K562 (cell line): Measurements from ENCODE around the gene DEF6. TPM values are rescaled to one million over a fixed set of nuclear protein-coding genes. Genes with fewer than 3 reads are reported as not detected.
A peak's percentile ranks its signal among the peaks of the same experiment; 100 is the strongest.

Source experiments
- ATF1 ChIP-seq, 2 experiments: fragments of 450-650 bp in 1 of 2; IDR thresholded peaks; 2 replicates each; pipeline ENCODE4 v1.6.1; 2016; ENCODE audit warnings: missing compliant biosample characterization in 1 of 2, missing genetic modification characterization in 1 of 2
- CREM ChIP-seq: IDR thresholded peaks from 2 replicates; pipeline ENCODE4 v1.6.1; 2014; ENCODE audit warnings: antibody characterized with exemption, low read depth
- DMBX1 ChIP-seq: fragments of 250-450 bp; sonication (Bioruptor Pico); IDR thresholded peaks from 2 replicates; pipeline ENCODE4 v1.8.0; 2022; ENCODE audit warnings: inconsistent platforms, mild to moderate bottlenecking, moderate library complexity, borderline replicate concordance
- FOSL1 ChIP-seq: fragments of 200-800 bp; sonication (Bioruptor generic); conservative IDR thresholded peaks from 2 replicates; pipeline ENCODE4 v1.6.1; 2016; ENCODE audit warnings: missing genetic modification characterization, missing compliant biosample characterization
- FOXK2 ChIP-seq, 2 experiments: fragments of 450-650 bp; IDR thresholded peaks in 1 of 2; conservative IDR thresholded peaks in 1 of 2; 2 replicates each; pipeline ENCODE4 v1.6.1; 2016; ENCODE audit warnings: low read depth in 2 of 2, mild to moderate bottlenecking in 1 of 2
- HDAC3 ChIP-seq: fragments of 450-650 bp; IDR thresholded peaks from 2 replicates; pipeline ENCODE4 v1.6.1; 2018; ENCODE audit warnings: borderline replicate concordance, mild to moderate bottlenecking, moderate library complexity; ENCODE audit not compliant: partially characterized antibody
- IFI16 ChIP-seq: fragments of 250-450 bp; sonication (Bioruptor Pico); IDR thresholded peaks from 2 replicates; pipeline ENCODE4 v2.1.2; 2022; ENCODE audit warnings: mild to moderate bottlenecking, inconsistent platforms
- MEF2D ChIP-seq: conservative IDR thresholded peaks from 2 replicates; pipeline ENCODE4 v1.6.1; 2016; ENCODE audit warnings: low read depth, missing genetic modification characterization, missing compliant biosample characterization
- MYC ChIP-seq, 2 experiments: fragments of 250-450 bp in 1 of 2; sonication (Bioruptor Pico) in 1 of 2; IDR thresholded peaks; 2 replicates each; pipeline versions ENCODE4 v1.5.1 to v1.6.1; 2012 to 2021; ENCODE audit warnings: low read depth in 2 of 2, borderline replicate concordance in 1 of 2, improper control_type of control experiment in 1 of 2, low read length in 1 of 2, mild to moderate bottlenecking in 1 of 2, moderate library complexity in 1 of 2
- MYNN ChIP-seq, 2 experiments: sonication (generic); formaldehyde crosslinking in 1 of 2; IDR thresholded peaks; 2 replicates each; pipeline versions ENCODE4 v1.5.0 to v1.6.1; 2016 to 2020; ENCODE audit warnings: antibody characterized with exemption in 1 of 2, missing genetic modification reagents in 1 of 2
- NEUROD1 ChIP-seq: fragments of 150-350 bp; IDR thresholded peaks from 2 replicates; pipeline ENCODE4 v1.6.1; 2014; ENCODE audit warnings: borderline replicate concordance, low read length, low read depth; ENCODE audit not compliant: partially characterized antibody
- NRF1 ChIP-seq, 2 experiments: fragments of 450-650 bp; IDR thresholded peaks in 1 of 2; conservative IDR thresholded peaks in 1 of 2; 2 replicates each; pipeline ENCODE4 v1.6.1; 2014; ENCODE audit warnings: mild to moderate bottlenecking in 2 of 2
- RBM14 ChIP-seq: fragments of 200-400 bp; formaldehyde crosslinking; IDR thresholded peaks from 2 replicates; pipeline ENCODE4 v1.6.1; 2018; ENCODE audit warnings: low read depth, mild to moderate bottlenecking, low read length, moderate library complexity, borderline replicate concordance; ENCODE audit not compliant: insufficient read depth
- RBM39 ChIP-seq: fragments of 200-400 bp; formaldehyde crosslinking; optimal IDR thresholded peaks from 2 replicates; pipeline ENCODE3; 2018; ENCODE audit warnings: low read depth, low read length
- TAF7 ChIP-seq: fragments of 450-650 bp; IDR thresholded peaks from 2 replicates; pipeline ENCODE4 v1.6.1; 2016; ENCODE audit warnings: missing genetic modification characterization, missing compliant biosample characterization
- TRIM24 ChIP-seq, 2 experiments: fragments of 450-650 bp; IDR thresholded peaks; 2 replicates each; pipeline ENCODE4 v1.6.1; 2016
- ZBTB17 ChIP-seq: fragments of 450-650 bp; formaldehyde crosslinking; IDR thresholded peaks from 2 replicates; pipeline ENCODE4 v1.4.0; 2020; ENCODE audit warnings: mild to moderate bottlenecking
- ZC3H4 ChIP-seq: sonication (generic); formaldehyde crosslinking; IDR thresholded peaks from 2 replicates; pipeline ENCODE4 v1.9.0; 2021; ENCODE audit warnings: missing genetic modification reagents, borderline replicate concordance
- ZKSCAN8 ChIP-seq: fragments of 200-800 bp; sonication (Bioruptor generic); IDR thresholded peaks from 2 replicates; pipeline ENCODE4 v1.6.1; 2016; ENCODE audit warnings: missing genetic modification characterization, missing compliant biosample characterization
- ZNF124 ChIP-seq: sonication (generic); formaldehyde crosslinking; IDR thresholded peaks from 2 replicates; pipeline ENCODE4 v1.8.1; 2022; ENCODE audit warnings: missing genetic modification reagents
- ZNF253 ChIP-seq: fragments of 250-450 bp; sonication (Bioruptor Pico); conservative IDR thresholded peaks from 2 replicates; pipeline ENCODE4 v1.6.1; 2021; ENCODE audit warnings: mild to moderate bottlenecking
- ZNF324 ChIP-seq: fragments of 250-450 bp; sonication (Bioruptor Pico); IDR thresholded peaks from 2 replicates; pipeline ENCODE4 v1.4.0; 2020; ENCODE audit warnings: mild to moderate bottlenecking
- polyA plus RNA-seq, 8 experiments: library from polyadenylated mRNA; depleted of rRNA in 4 of 8; stranded (reverse) in 5 of 8; unstranded in 3 of 8; fragments of >200 nt; fragmentation: Nextera tagmentation in 2 of 8; fragmentation: Illumina TruSeq in 1 of 8; extraction: Ambion mirVana in 2 of 8; extraction: Trizol in 1 of 8; gene quantifications; 2 replicates each; pipeline versions ENCODE4 v1.2.1 to v1.2.3, GENCODE V29; 2011 to 2014; ENCODE audit warnings: inconsistent platforms in 1 of 8, missing spikeins in 1 of 8
- total RNA-seq, 7 experiments: library from RNA; depleted of rRNA in 6 of 7; stranded (reverse); fragments of >200 nt in 6 of 7; fragmentation: Illumina TruSeq in 2 of 7; extraction: Trizol in 2 of 7; gene quantifications; 2 replicates each; pipeline versions ENCODE4 v1.2.1 to v1.2.3, GENCODE V29; 2011 to 2021; ENCODE audit warnings: low replicate concordance in 1 of 7
- TF ChIP-seq, protein P1 (sequence below): fragments of 250-450 bp; sonication (Bioruptor Pico); IDR thresholded peaks from 2 replicates; pipeline ENCODE4 v1.8.0; 2022; ENCODE audit warnings: inconsistent platforms, mild to moderate bottlenecking, moderate library complexity, borderline replicate concordance
- TF ChIP-seq, protein P2 (sequence below): sonication (generic); formaldehyde crosslinking; IDR thresholded peaks from 2 replicates; pipeline ENCODE4 v1.4.0; 2020; ENCODE audit warnings: mild to moderate bottlenecking, missing genetic modification reagents

DEF6 gene
- total and polyA plus RNA-seq, 9 of the 15 experiments (the other 6 are each of a cell fraction or from before 2014, with no cell fraction given) = 1.3 to 44.6 (median 22.7) TPM

DNA sequence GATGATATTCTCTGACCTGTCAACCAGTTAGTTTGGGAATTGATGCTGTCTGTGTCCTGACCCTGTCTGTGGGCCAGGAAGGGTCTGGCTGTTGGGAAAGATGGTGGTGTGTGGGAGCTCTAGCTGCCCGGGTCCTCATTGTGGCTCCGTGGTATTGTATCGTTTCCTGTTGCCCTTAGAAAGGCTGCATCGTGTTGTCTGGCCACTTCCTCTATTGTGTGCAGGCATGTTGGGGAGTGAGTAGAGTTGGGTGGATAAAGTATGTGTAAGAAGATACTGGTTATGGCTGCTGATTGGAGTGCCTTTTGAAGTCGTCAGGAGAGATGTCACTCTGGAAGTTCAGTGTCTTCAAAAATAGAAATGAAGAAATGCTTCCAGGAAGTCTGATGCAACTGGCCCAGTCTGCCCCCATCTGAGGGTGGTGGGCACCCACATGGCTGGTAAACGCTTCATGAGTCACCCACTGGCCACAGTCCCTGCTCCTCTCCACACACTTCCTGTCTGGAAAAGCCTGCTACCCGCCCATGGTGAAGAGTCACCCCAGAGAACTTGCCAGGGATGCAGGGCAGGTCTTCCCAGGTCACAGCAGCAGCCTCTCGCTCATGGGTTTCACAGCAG, 72.6 kb downstream of the DEF6 start (continued):
- no peak for TF ChIP-seq ZNF324 (CRISPR knock-in tag)
- TF ChIP-seq, protein P1, sequence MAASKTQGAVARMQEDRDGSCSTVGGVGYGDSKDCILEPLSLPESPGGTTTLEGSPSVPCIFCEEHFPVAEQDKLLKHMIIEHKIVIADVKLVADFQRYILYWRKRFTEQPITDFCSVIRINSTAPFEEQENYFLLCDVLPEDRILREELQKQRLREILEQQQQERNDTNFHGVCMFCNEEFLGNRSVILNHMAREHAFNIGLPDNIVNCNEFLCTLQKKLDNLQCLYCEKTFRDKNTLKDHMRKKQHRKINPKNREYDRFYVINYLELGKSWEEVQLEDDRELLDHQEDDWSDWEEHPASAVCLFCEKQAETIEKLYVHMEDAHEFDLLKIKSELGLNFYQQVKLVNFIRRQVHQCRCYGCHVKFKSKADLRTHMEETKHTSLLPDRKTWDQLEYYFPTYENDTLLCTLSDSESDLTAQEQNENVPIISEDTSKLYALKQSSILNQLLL (CRISPR knock-in tag) = no peak
- no peak for TF ChIP-seq ZC3H4 (CRISPR knock-in tag)
- TF ChIP-seq MEF2D = peak; percentile 32; the same call in 1 of the 2 replicates
- no peak for TF ChIP-seq IFI16 (CRISPR knock-in tag)
- TF ChIP-seq NRF1 (conservative IDR thresholded peaks at IDR 0.05 in 1 of 2, IDR thresholded peaks at IDR 0.05 in 1 of 2) = 0 out of 4 replicates have a peak, but pooled peaks of 1 of the 2 experiments have one; percentile 27
- TF ChIP-seq NEUROD1 = no peak
- TF ChIP-seq ZKSCAN8 = 0 out of 2 replicates have a peak, but pooled peaks have one; percentile 25
- no peak for TF ChIP-seq RBM39
- TF ChIP-seq, protein P2, sequence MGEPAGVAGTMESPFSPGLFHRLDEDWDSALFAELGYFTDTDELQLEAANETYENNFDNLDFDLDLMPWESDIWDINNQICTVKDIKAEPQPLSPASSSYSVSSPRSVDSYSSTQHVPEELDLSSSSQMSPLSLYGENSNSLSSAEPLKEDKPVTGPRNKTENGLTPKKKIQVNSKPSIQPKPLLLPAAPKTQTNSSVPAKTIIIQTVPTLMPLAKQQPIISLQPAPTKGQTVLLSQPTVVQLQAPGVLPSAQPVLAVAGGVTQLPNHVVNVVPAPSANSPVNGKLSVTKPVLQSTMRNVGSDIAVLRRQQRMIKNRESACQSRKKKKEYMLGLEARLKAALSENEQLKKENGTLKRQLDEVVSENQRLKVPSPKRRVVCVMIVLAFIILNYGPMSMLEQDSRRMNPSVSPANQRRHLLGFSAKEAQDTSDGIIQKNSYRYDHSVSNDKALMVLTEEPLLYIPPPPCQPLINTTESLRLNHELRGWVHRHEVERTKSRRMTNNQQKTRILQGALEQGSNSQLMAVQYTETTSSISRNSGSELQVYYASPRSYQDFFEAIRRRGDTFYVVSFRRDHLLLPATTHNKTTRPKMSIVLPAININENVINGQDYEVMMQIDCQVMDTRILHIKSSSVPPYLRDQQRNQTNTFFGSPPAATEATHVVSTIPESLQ (CRISPR knock-in tag) = 0 out of 2 replicates have a peak, but pooled peaks have one; percentile 82
- no peak for TF ChIP-seq HDAC3
- peak; percentile 62; the same call in 1 of the 2 replicates for TF ChIP-seq FOSL1 (tag)
- TF ChIP-seq ZNF253 (CRISPR knock-in tag) = no peak
- TF ChIP-seq MYC (IDR thresholded peaks at IDR 0.05; ENCODE audit: low read depth, low read length) = 0 out of 2 replicates have a peak, but pooled peaks have one; percentile 45
- TF ChIP-seq MYC (CRISPR knock-in tag; IDR thresholded peaks at IDR 0.05; ENCODE audit: borderline replicate concordance, low read depth) = no peak
- TF ChIP-seq MYNN (IDR thresholded peaks at IDR 0.05) = peak; percentile 23; the same call in 1 of the 2 replicates
- TF ChIP-seq MYNN (CRISPR knock-in tag; IDR thresholded peaks at IDR 0.05) = no peak
- no peak for TF ChIP-seq ATF1 (CRISPR knock-in tag; IDR thresholded peaks at IDR 0.05)
- peak; percentile 38; the same call in 1 of the 2 replicates for TF ChIP-seq ATF1 (tag; IDR thresholded peaks at IDR 0.05)
- peak; percentile 41; the same call in 1 of the 2 replicates for TF ChIP-seq CREM
- no peak for TF ChIP-seq ZNF124
- 0 out of 2 replicates have a peak, but pooled peaks have one; percentile 5 for TF ChIP-seq TAF7
- TF ChIP-seq FOXK2 (conservative IDR thresholded peaks at IDR 0.05 in 1 of 2, IDR thresholded peaks at IDR 0.05 in 1 of 2; ENCODE audit: low read depth in 2 of 2) = peak; percentile 36 to 53; a peak in 2 of 4 replicates
- 0 out of 4 replicates have a peak, but pooled peaks of 1 of the 2 experiments have one; percentile 26 for TF ChIP-seq TRIM24 (IDR thresholded peaks at IDR 0.05)
- TF ChIP-seq ZBTB17 (CRISPR knock-in tag) = no peak
- TF ChIP-seq RBM14 = no peak
- peak; percentile 82; the same call in 1 of the 2 replicates for TF ChIP-seq DMBX1 (CRISPR knock-in tag)
